Measurements from ENCODE around the gene PSMG3. TPM values are rescaled to one million over a fixed set of nuclear protein-coding genes. Genes with fewer than 3 reads are reported as not detected.

PSMG3 gene, protein sequence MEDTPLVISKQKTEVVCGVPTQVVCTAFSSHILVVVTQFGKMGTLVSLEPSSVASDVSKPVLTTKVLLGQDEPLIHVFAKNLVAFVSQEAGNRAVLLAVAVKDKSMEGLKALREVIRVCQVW
- total RNA-seq, result 20.3 and 33.7 TPM in 2 replicates

DNA sequence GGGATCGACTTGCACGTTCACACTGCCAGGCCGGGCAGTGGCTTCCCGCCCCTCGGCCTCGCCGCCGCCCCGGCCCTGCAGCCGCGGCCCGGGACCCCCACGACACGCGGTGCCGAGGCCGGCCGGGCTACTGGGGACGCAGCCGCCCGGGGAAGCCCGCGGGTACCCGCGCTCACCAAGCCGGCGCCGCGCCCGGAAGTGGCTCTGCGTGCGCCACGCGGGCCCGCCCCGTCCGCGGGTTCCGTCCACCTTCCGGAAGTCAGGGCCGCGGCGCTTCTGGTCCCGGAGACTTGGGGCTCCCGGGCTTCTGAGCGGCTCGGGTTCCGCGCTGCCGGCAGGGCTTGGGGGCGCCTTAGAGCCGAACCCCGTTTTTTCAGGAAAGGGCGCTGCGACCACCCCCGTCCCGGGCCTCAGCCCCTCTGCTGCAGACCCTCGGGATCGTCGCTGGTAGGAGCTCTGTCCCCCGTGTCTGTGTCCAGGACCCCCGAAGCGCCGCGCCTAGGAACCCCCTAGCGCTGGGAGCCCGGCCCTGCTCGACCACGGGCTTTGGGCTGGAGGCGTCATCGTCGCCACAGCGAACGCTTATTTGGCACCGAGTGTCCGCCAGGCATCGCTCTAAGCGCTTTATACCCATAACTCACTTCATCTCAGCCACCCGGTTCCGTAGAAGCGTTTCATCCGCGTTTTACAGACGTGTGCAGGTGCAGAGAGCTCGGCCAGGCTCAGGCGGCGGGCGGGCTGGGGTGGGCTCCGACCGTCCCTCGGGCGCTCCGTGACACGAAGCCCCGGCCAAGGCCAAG, at the start of gene PSMG3:
Gene PSMG3, minus strand, starts transcription at position 200 of the 800 bp plus-strand sequence. CDS start 693 bp downstream, outside the sequence.

GRCh38 chr7:1555813-1556543, 13.9 kb downstream of the PSMG3 start, which contains the start of gene TMEM184A:
Gene TMEM184A, minus strand, starts transcription at chr7:1556205. Its CDS starts 721 bp downstream, at chr7:1555484.

Other genes starting within 250 kb of the PSMG3 start
- gene MICALL2, start 110.6 kb downstream of the PSMG3 start, total RNA-seq, result 28.9 and 34.0 TPM in 2 replicates
- 74.8 and 92.8 TPM in 2 replicates for gene INTS1, start 65.6 kb downstream of the PSMG3 start, total RNA-seq
- gene MAFK, start 39.3 kb downstream of the PSMG3 start, total RNA-seq, result 20.7 and 31.4 TPM in 2 replicates
- gene TMEM184A, start 13.8 kb downstream of the PSMG3 start, total RNA-seq, result 0.10 and 0.33 TPM in 2 replicates
- 0.65 and 1.1 TPM in 2 replicates for gene ELFN1, start 100.2 kb upstream of the PSMG3 start, total RNA-seq